NOMO-1 (cell line): ENCODE measurements around the gene KCNH1.
"Not testable (repeated sequence)": the region's sequence is repeated elsewhere in the genome, so short reads cannot be mapped to it uniquely, and the experiment has no call there.

Experiments
- DNase-seq, 2 experiments: peaks; one replicate each; lab custom pipeline; 2025; ENCODE audit not compliant: unreplicated experiment in 2 of 2; lab: John Stamatoyannopoulos, UW

The KCNH1 gene

DNA sequence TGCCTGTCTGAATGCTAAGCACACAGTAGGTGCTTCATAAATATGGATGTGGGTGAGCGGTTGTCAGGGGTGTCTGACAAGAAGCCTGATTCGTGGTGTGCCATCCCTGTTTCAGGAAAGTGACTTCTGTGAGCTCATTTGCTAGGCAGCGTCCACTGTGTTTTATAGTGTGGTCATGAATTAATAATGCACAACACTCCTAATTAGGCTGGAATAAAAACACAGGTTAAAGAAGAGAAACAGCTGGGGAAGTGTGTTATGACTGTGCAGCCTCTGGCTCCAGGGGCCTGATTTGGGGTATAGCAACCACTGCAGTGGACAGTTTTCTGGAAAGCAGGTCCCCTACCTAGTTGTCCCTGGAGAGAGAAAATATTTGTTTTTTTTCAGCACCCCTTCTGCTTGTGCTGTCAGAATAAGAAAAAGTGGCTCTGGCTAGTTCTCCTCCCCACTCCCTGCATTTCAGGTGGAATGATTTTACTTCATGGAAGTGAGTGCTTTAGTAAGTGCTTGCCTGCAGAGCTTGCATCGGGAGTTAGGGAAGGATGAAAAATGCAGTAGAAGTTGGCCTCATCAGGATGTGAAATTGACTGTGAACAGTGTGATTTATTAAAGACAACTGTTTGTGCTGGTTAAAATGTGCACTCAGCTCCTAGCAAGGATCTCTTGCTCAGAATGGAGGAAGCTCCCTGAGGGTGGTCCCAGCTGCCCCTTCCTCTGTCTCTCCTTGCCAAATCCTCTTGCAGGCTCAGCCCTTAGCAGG, 471.5 kb downstream of the KCNH1 start:
- DNase-seq = no peak

DNA sequence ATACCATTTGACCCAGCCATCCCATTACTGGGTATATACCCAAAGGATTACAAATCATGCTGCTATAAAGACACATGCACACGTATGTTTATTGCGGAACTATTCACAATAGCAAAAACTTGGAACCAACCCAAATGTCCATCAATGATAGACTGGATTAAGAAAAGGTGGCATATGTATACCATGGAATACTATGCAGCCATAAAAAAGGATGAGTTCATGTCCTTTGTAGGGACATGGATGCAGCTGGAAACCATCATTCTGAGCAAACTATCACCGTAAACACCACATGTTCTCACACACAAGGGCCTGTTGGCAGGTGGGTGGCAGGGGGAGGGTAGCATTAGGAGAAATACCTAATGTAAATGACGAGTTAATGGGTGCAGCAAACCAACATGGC, 472.4 kb downstream of the KCNH1 start:
- not testable (repeated sequence) for DNase-seq

DNA sequence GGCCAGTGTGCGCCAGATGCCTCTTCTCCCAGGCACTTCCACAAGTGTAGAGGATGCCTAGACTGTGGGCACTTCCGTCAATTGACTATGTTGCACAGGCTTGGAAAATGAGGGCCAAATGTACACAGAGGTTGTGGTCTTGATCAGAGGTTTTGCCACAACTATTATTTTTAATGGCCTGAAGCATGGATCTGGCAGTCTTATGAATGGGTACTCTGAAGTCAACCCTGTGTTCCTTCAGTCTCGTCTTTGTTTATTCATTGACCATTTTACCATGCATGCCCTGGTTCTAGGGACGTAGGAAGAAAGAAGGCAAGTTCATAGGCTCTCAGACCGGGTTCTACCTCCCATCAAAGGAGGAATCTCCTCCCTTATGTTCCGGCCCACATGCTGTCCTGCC, 476.1 kb downstream of the KCNH1 start:
- no peak for DNase-seq

GRCh38 chr1:210655511-210655910, 478.4 kb downstream of the KCNH1 start:
- no peak for DNase-seq

DNA sequence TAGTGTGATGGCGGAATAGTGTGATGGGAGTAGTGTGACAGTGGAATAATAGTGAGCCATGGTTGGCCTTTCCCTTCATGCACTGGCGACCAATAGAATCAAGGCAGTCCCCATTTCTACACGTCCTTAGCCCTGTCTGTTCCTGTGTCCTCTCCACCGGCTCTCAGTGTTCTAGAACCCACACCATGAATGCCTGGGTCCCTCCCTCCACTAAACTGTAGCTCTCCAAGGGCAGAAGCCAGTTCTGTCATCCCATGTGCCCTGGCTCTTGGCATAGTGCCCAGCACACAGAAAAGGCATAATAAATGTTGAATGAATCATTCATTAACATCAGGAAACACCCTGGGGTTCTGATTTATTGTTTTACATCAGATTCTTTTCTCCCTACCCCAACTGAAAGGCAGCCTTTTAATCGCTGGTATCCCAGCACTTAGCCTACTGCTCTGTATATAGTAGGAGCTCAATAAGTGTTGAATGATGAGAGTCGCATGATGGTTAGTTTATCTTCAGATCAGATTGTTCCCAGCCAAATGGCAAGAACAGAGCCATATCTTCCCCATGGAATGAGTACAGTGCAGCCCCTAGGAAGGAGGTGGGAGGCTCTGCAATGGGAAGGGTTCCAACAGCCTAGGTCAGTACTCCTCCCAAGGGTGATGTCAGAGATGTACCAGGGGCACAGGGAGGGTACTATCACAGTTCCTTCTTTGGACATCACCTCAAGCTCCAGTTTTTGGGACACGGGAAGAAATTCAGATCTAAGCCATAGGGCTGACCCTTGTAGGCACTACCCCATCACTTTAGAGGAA, 479.6 kb downstream of the KCNH1 start:
- DNase-seq = no peak

GRCh38 chr1:210653771-210654170, 480.2 kb downstream of the KCNH1 start:
- DNase-seq = no peak

GRCh38 chr1:210652329-210652954, 481.5 kb downstream of the KCNH1 start:
- DNase-seq = no peak

DNA sequence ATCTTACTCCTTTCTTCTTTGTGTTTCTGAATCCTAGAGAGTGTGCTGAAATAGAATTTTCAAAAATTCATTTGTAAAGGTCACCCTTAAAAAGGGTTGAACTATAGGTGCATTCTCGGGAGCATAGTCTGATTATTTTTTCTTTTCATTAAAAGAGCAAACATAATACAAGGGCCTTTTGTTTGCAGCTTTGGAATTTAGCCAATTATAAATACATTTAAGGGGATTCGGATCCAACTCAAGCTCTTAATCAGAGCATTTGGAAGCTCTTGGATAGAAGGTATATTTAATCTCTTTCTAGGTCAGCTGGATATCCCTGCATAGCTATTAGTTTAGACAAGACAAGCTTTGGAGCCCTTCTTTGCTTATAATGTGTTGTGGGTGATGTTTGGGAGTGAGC, 483.5 kb downstream of the KCNH1 start:
- DNase-seq = no peak

DNA sequence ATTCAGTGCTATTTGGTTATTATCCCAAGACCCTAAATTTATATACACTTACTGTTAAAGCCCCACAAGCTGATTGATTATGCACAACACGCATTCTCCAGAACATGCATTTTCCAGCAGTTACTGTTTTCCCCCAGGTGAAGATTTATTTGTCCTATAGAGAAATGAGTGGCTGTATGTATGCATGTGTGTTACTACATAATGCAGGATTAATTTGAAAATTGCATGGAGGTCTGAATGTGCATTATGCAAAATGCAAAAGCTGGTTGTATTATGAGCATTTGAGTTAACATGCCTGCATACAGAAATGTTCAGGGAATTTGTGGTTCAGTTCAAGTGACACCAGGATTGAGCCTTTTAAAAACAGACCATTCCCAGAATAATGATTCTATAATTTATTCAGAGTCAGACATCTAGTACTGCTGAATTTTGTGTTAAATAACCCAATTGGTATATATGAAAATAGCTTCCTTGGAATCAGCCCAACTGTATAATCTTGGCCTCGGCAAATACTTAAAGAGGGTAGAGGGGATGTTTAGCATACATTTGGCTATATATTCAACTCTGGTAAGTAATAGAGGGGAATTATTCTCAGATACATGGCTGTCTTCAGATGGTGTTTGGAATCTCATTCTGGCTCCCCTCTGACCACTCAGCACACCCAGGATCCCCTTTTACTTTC, 485.2 kb downstream of the KCNH1 start:
- no peak for DNase-seq

GRCh38 chr1:210647406-210648333, 486.3 kb downstream of the KCNH1 start:
- no peak for DNase-seq

DNA sequence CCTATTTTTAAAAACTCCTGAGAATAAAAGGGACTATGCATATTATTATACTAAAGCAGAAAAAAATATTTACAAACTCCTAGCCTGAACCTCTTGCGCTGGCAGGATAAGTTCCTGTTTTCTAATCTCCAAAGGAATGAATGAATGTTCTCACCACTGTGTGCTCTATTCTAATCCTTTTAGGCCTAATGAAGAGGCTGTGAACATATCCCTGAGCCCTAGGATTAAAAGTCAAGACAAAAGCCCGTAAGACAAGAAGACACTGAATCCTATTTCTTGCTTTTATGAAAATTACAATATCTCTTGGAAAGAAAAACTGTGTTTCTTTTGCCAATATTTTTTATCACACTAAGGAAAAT, 487.7 kb downstream of the KCNH1 start:
- DNase-seq = no peak

GRCh38 chr1:210645582-210646257, 488.2 kb downstream of the KCNH1 start:
- DNase-seq = no peak

- DNase-seq = no peak
These were observed 492.4 kb downstream of the KCNH1 start for GRCh38 chr1:210641582-210641981.

- DNase-seq = no peak
These were observed 498.8 kb downstream of the KCNH1 start for GRCh38 chr1:210635108-210635507.

DNA sequence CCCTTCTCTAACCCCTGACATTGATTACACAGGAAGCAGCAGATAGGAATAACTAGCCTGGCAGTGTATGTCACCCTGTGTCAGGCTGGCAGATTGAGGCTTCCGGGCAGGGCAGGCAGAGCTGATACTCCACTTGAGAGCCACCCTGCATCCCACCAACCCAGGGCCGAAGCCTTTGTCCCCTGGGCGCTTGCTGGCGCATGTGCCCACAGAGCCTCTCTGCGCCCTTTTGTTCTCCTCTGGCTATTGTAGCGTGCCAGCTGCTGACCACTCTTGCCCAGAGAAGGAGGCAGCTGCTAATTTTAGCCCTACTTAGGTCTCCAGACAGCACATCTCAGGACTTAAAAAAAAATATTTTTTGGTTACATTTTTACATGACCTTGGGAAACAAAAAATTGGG, 500.3 kb downstream of the KCNH1 start:
- DNase-seq = no peak

DNA sequence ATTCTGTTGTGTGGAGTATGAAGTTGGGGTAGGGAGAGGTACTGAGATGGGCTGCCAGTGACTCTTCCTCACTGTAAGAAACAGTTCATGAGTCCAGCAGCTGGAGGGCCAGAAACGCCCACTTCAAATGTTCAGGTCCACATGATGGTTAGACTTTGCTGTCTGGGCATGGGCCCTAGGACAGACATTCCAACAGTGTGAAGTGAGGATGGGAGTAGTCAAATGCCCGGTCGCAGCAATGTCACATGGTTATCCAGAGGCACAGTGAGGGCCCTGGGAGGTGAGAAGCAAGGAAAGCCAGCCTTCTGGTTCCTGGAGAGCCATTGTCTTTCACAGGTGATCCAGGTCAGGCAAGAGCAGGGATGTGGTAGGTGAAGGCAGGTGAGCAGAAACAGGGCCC, 500.8 kb downstream of the KCNH1 start:
- no peak for DNase-seq

DNA sequence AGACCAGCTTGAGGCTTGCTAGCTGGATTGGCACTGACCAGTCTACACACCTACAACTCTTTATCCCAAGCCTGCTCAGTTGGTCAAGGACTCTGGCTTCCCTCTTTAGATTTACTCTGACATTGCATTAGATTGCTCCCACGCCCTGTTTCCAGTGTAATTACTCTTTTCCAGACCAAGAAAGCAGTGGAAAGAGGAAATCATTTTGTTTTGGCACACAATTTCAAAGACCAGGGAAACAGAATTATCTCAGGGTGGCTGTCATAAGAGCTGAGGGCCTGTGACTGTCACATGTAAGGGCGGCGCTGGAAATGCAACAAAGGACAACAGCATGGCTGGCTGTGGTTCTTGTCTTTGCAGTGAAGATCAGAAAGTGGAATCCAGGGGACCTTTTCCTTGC, 502.5 kb downstream of the KCNH1 start:
- DNase-seq = no peak

DNA sequence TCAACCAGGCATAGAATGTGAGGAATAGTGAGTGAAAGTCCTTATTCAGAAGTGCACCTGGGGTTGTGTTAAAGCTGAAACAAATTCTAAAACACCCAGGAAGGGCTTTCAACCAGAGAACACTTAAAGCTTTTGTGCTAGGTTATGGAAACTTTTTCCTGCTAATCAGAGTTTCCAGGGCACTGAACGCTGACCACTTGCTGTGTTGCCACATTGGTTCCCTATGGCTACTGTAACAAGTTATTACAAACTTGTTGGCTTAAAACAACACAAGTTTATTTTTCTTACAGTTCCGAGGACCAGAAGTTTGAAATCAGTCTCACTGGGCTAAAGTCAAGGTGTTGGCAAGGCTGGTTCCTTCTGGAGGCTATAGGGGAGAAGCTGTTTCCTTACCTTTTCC, 504.7 kb downstream of the KCNH1 start:
- no peak for DNase-seq

- no peak for DNase-seq
These were observed 506.2 kb downstream of the KCNH1 start for GRCh38 chr1:210627755-210628154.
